GM21737 (cell line): ENCODE data around the gene MAST4.
A peak's percentile ranks its signal among the peaks of the same experiment; 100 is the strongest.

Experiments used
- ATAC-seq: cut with Tn5 transposase; IDR thresholded peaks from one replicate; pipeline ENCODE4 v1.9.1; 2021; ENCODE audit warnings: mild to moderate bottlenecking, moderate library complexity; ENCODE audit not compliant: unreplicated experiment

MAST4 gene

DNA sequence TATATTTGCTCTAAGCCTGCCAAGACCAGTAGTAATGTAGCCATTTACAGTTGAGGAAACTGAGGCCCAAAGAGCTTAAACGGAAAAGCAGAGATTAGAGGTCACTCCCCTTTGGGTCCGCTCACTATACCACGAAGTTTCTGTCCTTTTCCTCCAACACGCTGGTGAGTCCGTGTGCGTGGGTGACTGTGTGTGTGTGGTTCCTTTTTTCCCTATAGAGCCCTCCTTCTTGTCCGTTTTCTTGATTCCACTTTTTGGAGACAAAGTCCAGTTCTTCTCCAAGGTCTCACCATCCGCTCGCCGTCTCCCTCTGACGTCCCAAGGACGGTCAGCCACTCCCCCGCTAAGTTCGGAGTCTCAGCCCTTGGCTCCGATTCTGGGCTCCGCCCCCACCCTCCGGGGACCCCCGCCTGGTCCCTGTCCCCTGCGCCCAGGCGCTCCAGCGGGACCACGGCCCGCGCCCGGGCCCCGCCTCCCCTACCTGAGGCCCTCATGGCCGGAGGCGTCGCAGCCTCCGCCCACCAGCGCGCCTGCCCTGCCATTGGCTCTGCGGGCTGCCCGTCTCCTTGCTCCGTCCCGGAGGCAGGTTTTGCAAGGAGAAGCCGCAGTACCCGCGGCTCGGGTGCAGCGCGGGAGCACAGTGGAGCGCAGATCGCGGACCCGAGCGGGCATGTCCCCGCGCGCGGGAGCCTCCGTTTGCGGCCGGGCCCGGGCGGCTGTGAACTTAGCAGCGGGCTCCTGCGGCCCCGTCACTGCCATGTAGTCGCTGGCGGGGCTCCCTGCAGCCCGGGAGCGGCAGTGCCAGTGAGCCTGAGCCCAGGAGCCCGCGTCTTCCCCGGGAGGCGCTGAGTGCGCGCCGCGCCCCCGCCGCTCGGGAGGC is at the start of gene MAST4:
Gene MAST4, plus strand, starts transcription at position 638 of the 880 bp plus-strand sequence. CDS start 263 bp downstream, outside the sequence.
- peak; percentile 99 for ATAC-seq

DNA sequence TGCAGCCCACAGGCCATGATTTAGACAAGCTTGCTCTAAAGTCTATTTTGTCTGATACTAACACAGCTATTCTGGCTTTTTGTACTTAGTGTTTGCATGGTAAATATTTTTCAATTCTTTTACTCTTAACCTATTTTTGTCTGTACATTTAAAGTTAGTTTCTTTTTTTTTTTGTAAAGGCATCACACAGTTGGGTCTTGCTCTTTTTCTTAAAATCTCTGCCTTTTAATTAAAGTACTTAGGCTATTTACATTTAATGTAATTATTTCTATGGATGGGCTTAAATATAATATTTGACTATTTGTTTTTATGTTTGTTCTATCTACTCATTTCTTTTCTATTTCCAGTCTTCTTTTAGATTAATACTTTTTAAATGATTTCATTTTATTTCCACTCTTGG is 49.7 kb upstream of the MAST4 start:
- no peak for ATAC-seq

DNA sequence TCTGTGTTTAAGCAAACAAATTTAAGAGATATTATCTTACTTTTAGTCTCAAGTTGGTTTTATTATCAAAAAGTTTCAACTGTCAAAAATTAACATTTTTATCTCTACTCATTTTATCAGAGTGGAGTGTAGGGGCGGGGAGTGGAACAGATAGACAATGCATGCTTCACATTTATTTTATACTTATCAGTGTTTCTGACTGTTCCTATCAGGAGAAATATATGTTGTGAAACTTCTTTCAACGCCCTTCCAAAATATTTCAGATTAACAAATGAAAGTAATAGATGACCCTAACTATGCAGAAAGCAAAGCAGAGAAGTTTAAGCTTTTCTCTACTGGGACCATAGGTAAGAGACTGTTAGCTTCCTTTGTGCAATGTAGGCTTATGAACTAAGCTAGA is 44.9 kb upstream of the MAST4 start:
- ATAC-seq: no peak

DNA sequence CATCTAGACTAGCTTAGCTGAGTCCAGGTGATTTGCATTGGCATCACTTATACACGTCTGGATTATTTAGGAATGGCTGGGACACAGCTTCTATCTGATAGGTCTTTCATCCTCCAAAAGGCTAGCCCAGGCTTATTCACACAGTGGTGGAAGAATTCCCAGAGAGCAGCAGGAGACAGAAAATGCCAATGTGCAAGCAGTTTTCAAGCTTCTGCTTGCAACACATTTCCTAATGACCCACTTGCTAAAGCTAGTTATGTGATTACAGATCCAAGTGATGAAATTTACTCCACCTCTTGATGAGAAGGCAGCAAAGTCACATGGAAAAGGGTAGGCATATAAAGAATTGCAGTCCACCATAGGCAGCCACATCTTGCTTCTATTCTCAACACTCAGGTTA is 44.2 kb upstream of the MAST4 start:
- no peak for ATAC-seq

DNA sequence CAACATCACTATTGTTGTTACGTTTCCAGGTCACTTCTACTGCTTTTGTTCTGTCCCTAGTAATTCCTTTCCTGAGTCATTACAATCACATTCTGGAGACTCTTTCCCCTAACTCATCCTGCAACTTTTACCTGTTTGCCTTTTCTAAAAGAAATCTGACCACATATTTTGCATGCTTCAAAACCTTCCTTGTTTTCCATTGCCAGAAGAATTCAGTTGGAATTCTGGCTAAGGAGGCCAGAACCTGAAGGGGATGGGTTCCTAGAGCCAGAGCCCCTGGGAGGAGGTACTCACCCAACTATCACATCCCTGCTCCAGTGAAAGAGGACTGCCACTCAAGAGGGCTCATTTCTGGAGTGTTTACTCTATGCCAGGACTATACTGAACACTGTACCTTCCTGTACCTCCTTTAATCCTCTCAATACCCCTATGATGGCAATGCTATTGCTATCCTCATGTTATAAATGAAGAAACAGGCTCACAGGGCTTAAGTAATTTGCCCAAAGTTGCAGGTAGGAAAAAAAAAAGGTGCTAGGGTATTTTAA is 42.8 kb upstream of the MAST4 start:
- ATAC-seq: no peak

DNA sequence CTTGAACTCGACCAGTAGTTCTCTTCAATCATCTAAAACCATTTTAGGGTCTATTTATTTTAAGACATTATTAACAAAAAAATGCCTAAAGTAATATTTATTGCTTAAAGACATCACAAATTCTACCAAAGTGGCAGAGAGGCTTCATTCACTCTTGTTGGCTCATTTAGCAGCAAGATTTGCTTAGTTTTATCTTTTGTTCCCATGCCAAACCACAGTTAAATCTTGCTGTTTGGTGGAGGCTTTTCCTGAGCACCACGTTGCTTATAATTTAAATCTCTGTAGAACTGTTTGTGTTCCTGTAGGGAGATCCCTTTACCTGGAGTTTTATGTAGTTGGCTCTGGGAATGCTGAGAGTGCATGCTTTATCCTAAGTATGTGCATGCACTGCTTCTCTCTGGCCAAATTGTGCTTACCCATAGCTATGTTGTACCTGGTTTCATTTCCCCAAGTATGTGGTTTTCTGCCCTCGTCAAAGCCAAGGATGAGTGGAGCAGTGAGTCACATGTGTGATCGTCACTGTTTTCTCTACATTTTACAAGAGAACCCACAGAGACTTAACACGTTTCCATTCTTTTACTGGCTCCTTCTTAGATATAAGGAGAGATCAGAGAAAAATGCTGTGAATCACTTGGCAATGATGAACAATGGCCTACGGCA is 42.1 kb upstream of the MAST4 start:
- peak; percentile 98 for ATAC-seq

DNA sequence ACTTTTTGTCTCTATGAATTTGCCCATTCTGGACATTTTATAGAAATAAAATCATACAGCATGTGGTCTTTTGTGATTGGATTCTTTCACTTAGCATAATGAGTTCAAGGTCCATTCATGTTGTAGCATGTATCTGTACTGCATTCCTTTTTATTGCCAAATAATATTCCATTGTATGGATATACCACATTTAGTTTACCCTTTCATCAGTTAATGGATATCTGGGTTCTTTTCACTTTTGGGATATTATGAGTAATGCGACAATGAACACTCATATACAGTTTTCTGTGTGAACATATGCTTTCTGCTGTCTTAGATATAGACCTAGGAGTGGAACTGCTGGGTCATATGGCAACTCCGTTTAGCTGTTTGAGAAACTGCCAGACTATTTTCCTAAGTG is 41.3 kb upstream of the MAST4 start:
- no peak for ATAC-seq

DNA sequence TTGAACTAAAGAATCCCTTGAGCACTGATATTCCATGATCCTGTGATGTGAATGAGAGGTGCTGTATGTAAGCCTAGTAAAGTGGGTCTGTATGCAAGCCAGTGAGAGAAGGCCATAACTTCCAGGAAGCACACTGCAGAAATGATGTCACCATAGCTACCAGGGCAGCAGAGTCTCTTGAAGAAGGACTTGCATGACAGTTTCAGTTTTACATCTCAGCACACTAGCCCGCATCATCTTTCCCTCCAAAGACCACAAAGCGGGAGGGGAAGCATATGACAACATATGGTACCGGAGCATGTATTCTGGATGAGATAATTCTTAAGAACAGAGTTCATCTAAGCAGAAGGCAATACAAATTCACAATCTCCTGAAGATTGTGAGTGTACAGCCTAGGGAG is 37.6 kb upstream of the MAST4 start:
- no peak for ATAC-seq

DNA sequence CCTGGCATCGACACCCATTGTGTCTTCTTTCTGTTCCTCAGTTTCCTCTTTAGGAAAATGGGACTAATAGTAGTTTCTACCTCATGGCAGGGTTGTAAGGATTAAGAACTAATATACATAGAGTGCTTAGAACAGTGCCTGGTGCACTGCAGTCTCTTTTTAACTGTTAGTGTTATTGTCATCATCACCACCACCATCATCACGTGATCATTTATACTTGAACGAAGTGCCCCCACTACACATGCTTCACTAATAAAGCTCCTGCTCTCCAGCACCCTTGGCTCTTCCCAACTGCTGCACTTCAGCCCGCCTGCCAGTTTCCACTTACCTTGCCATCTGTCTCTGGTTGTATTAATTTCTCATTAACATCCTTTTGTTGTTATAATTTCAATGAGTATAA is 35.8 kb upstream of the MAST4 start:
- no peak for ATAC-seq

DNA sequence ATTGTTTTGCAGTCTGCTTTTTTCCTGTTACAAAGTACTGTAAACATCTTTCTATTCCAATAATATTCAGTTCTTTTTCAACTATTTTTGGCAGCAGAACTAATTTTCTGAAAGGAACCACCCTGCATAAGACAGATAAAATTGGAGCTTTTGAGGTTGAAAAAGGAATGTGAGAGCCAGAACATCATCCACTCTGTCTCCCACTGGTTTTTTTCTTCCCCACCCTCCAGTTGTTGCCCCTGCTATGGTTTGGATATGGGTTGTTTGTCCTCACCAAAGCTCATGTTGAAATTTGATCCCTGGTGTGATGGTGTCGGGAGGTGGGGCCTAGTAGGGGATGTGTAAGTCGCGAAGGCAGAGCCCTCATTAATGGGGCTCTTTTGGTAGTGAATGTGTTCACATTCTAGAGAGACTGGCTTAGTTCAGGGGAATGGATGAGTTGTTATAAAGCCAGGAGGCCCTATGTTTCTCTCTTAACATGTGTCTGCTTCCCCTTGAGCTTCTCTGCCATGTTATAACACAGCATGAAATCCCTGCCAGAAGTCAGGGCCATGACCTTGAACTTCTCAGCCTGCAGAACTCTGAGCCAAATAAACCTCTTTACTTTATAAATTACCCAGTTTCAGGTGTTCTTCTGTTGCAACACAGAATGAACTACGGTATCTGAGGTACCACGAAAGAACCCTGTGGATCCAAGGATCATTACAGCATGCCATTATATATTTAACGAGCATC is 34.8 kb upstream of the MAST4 start:
- ATAC-seq: no peak

DNA sequence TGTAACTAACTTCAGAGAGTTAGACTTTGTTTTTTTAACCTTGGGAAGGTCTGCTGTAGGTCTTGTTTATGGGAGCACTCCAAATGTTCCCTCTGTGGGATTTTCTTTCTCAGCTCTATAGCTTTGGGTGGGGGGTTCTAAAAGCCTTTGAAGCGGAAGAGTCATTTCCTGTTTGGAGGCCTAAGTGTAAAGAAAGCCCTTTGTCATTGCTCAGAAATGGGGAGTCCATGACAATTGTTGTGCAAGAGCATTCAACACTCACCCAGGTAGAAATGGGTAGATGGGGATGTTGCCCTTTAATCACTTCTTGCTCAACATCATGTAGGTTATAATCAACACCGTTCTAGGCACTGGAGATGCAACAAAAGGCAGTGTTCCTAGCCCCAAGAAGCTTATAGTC is 30.3 kb upstream of the MAST4 start:
- ATAC-seq: no peak

DNA sequence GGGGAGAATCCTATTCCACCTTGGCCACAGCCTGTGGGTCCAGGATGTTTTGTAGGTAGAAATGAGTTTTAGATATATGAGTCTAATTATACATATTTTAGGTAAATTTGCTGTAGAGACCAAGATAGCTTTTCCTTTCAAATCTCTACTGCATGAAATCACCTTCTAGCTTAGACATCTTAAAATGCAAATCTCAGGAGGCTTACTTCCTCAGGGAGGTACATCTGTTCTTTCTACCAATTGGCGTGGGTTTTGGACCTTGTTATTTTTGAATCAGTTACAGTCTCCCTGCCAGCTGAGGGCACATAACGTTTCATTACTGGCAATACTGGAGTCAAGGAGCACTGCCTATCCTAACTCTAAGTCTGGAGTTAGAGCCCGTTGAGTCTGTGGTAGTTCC is 28.7 kb upstream of the MAST4 start:
- no peak for ATAC-seq

DNA sequence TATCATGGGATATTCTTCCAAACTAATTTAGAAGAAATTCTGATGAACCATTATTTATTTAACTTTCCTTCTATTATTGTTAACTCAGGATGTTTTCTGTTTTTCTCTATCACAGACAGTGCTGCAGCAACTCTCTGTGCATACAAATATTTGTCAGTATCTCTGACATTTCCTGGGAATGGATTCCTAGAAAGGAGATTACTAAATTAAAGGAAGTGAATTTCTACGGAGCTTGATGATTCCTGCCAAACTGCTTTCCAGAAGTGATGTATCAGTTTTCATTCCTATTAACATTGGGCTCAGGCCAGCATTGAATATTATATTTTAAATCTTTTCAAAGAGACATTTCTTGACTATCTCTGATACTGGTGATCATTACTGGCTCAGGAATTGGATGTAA is 26.0 kb upstream of the MAST4 start:
- no peak for ATAC-seq

DNA sequence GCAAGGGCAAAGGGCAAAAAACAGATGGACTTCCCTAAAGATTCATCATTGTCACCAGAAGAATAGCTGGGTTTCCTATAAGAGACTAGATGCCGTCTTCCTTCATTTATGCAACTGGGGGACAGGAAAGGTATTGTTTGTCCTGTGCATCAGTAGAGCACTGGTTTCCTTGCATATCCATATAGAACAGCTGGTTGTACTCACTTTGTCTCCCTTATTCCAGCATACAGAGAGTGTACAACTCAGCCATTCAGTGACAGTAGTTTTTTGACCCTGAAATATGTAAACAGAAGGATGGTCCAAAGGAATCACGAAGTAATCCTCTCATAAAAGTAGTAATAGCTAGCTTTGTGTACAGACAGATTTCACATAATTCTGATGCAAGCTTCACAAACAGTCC is 22.5 kb upstream of the MAST4 start:
- ATAC-seq: no peak

DNA sequence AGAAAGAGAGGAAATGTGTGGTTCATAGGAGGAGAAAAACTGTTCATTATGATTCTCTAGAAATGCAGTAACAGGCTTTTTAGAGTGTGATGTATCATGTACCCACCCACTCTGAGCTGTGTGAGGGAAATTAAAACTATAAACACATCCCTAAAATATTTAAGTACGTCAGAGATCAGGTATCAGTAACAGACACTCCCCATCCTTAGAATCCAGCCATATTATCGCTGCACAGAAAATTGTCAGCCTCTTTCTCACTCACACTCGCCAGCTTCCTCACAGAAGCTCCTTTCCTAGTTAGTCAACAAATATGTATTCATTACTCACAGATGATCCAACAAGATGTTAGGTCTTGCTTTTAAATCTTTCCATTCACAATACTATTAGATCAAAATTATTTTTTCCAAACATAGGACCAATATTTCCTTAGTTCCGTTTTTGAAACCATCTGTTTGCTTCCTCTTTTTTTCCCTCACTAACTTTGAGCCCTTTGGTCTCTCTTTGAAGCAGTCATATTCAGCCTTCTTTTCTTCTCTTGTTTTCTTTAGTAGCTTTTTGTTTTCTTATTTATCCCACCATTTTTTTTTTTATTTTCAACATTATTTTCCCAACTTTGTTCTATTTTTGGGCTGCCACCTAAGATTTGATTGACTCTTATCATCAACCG is 13.6 kb upstream of the MAST4 start:
- no peak for ATAC-seq

DNA sequence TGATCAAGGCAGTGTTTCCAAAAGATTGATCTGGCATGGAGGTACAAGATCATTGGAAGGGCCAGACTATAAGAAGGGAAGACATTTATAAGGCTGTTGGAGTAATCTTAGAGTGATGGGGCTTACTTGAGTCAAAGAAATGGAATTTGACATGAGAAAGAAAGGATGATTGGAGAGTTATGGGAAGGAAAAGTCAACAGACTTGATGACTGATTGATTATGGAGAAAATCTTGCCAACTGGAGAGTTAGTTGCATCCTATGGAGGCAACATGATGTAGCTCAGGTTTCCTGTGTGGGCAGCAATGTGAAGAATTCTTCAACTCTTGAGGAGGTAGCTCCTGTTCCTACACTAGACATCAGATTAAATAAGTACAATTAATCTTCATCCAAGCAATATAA is 10.9 kb upstream of the MAST4 start:
- no peak for ATAC-seq

DNA sequence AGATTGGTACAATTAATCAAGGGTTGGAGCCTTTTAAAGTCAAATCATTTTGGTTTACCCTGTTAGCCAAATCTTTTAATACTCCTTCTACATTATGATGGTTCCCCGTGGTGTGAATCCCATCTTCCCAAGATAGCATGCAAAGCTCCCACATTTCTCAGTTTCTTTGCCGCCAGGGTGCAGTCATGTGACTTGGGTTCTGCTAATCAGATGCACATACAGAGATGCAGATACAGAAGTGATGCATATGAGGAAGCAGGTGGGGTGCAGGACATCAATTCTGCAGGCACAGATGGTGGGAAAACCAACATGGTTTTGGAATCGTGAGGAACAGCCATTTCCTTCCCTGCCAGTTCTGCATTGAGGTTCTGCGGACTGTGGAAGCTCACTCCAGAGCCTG is 8.4 kb upstream of the MAST4 start:
- ATAC-seq: no peak

DNA sequence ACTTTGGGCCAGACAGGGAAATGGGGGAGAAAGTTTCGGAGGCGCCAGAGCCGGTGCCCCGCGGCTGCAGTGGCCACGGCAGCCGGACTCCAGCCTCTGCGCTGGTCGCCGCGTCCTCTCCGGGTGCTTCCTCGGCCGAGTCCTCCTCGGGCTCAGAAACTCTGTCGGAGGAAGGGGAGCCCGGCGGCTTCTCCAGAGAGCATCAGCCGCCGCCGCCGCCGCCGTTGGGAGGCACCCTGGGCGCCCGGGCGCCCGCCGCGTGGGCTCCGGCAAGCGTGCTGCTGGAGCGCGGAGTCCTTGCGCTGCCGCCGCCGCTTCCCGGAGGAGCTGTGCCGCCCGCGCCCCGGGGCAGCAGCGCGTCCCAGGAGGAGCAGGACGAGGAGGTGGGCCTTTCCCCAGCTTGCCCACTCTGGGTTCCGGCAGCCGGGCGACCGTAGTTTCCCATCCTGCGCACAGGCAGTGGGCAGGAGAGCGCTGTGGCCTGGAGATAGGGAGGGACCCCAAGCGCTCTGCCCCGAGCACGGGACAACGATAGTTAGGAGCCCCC is 516 bp downstream of the MAST4 start:
- peak; percentile 18 for ATAC-seq

DNA sequence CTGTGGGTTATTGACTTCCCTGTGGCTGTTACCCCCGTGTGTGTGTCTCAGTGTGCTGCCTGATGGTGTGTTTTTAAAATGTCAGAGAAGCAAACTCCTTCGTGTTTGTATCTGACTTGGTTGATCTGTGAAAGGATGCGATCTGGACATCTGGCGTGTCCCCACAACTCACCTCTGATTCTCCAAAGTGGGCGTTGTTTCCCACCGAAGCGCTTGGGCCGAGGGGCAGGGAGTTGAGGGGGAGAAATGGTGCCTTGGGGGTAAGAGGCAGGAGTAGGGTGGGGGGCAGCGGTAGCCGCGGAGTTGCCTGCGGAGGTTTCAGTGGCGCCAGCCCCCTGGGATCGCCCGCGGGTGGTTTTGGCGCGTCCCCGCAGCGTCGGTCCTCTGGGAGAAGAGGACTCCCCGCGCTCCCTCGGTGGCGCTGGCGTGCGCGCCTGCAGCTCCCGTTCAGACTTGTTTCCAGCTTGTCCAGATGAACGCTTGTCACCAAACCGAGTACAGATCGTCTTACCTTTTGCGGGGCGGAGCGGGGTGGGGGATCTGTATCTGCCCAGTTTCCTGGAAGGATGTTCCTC is 1.1 kb downstream of the MAST4 start:
- no peak for ATAC-seq

DNA sequence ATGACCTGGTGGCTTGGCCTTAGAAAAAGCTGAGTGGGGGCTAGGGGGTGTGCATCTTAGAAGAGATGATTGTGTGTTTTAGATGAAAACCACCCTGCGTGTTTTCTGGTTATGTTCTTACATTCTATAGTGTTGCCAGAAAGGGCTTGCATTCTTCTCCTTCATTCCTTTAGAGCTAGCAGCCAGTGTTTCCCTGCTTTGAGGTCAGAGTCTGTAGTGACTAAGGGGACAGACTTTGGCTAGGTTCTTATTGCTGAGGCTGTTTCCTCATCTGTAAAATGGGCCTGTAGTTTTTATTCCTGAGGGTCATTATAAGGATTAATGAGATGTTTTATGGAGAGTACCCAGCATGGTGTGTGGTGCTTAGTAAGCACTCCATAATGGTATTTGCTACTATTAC is 6.4 kb downstream of the MAST4 start:
- no peak for ATAC-seq
